ENCODE measurements around the gene LARGE1. TPM values are rescaled to one million over a fixed set of nuclear protein-coding genes. Genes with fewer than 3 reads are reported as not detected.

LARGE1 gene
- total RNA-seq, 1 experiment from 2014 or later: 1.5 TPM

GRCh38 chr22:33758961-33759360, 161.3 kb downstream of the LARGE1 start:
- Histone ChIP-seq H2AFZ (ENCODE audit: low read depth, low read length, poor library complexity, severe bottlenecking) (no peak overlapping the region), H3K4me1 (ENCODE audit: control insufficient read depth in 1 of 2, insufficient read depth in 2 of 2, low read length in 2 of 2) (no peaks in the 10 kb centered on the region), H3K27ac (ENCODE audit: low read depth, low read length) (no peak overlapping the region), H3K27me3 (ENCODE audit: insufficient read depth, low read length) (no peaks in the 10 kb centered on the region), H3K9me3 (ENCODE audit: control insufficient read depth in 1 of 2, insufficient read depth in 1 of 2, low read depth in 1 of 2, low read length in 2 of 2) (peaks cover 12 to 43% of the 10 kb centered on the region in 2 experiments; a peak in 2 of 4 replicates), H3K9me2 (ENCODE audit: insufficient read depth) (no peaks in the 10 kb centered on the region), H4K20me1 (ENCODE audit: insufficient read depth) (no peaks in the 10 kb centered on the region), H3K9ac (ENCODE audit: low read length) (no peak overlapping the region), H3K79me2 (ENCODE audit: insufficient read depth, low read length) (no peaks in the 10 kb centered on the region), H3K36me3 (ENCODE audit: control insufficient read depth in 1 of 2, insufficient read depth in 2 of 2, low read length in 2 of 2) (no peaks in the 10 kb centered on the region), H3K4me3 (replicated peaks in 1 of 2; ENCODE audit: low read depth in 1 of 2, low read length in 2 of 2) (no peak overlapping the region), H3K4me2 (ENCODE audit: low read length) (no peak overlapping the region)
- DNase-seq (ENCODE audit: low read depth, low spot score) (no peak), ATAC-seq (no peak)
- POLR2A ChIA-PET: no interaction called here
- TF ChIP-seq SIN3A (IDR thresholded peaks at IDR 0.05; ENCODE audit: low read depth) (no peak), ZBTB33 (IDR thresholded peaks at IDR 0.05; ENCODE audit: extremely low read depth, insufficient replicate concordance, low read length) (no peak), EZH2 (IDR thresholded peaks at IDR 0.05) (no peak)
- RAD21 ChIA-PET (ENCODE audit: low non-redundant PET in 1 of 2, low total read pairs in 2 of 2, uncharacterized antibody in 2 of 2, unreplicated experiment in 2 of 2): no interaction called here
- BruUV-seq (replicated peaks): no TSS peak
- intact Hi-C loops (cut with micrococcal nuclease): no loop called here
- CTCF ChIA-PET: no interaction called here

- Histone ChIP-seq H4K20me1 (ENCODE audit: insufficient read depth) (no peaks in the 10 kb centered on the region), H3K9ac (ENCODE audit: low read length) (no peak overlapping the region), H3K9me3 (ENCODE audit: control insufficient read depth in 1 of 2, insufficient read depth in 1 of 2, low read depth in 1 of 2, low read length in 2 of 2) (peaks cover 12 to 44% of the 10 kb centered on the region in 2 experiments; a peak in 2 of 4 replicates), H3K4me3 (replicated peaks in 1 of 2; ENCODE audit: low read depth in 1 of 2, low read length in 2 of 2) (no peak overlapping the region), H2AFZ (ENCODE audit: low read depth, low read length, poor library complexity, severe bottlenecking) (no peak overlapping the region), H3K4me1 (ENCODE audit: control insufficient read depth in 1 of 2, insufficient read depth in 2 of 2, low read length in 2 of 2) (no peaks in the 10 kb centered on the region), H3K4me2 (ENCODE audit: low read length) (no peak overlapping the region), H3K9me2 (ENCODE audit: insufficient read depth) (no peaks in the 10 kb centered on the region), H3K36me3 (ENCODE audit: control insufficient read depth in 1 of 2, insufficient read depth in 2 of 2, low read length in 2 of 2) (no peaks in the 10 kb centered on the region), H3K27me3 (ENCODE audit: insufficient read depth, low read length) (no peaks in the 10 kb centered on the region), H3K79me2 (ENCODE audit: insufficient read depth, low read length) (no peaks in the 10 kb centered on the region), H3K27ac (ENCODE audit: low read depth, low read length) (no peak overlapping the region)
- BruUV-seq (replicated peaks): no TSS peak
- ChIA-PET CTCF (no interaction called here), RAD21 (ENCODE audit: low non-redundant PET in 1 of 2, low total read pairs in 2 of 2, uncharacterized antibody in 2 of 2, unreplicated experiment in 2 of 2) (no interaction called here), POLR2A (no interaction called here)
- ATAC-seq (no peak), DNase-seq (ENCODE audit: low read depth, low spot score) (no peak)
- intact Hi-C loops (cut with micrococcal nuclease): no loop called here
- no peak for TF ChIP-seq SP1 (IDR thresholded peaks at IDR 0.05; ENCODE audit: low read depth)
- TF ChIP-seq ELF1 (IDR thresholded peaks at IDR 0.05; ENCODE audit: borderline replicate concordance, low read depth): no peak
- no peak for TF ChIP-seq TCF7L2 (IDR thresholded peaks at IDR 0.05; ENCODE audit: borderline replicate concordance, extremely low read depth, insufficient read depth, insufficient read length)
- no peak for TF ChIP-seq SRF (IDR thresholded peaks at IDR 0.05; ENCODE audit: low read depth)
- TF ChIP-seq RAD21 (IDR thresholded peaks at IDR 0.05; ENCODE audit: low read depth): no peak
- no peak for TF ChIP-seq CBX3 (IDR thresholded peaks at IDR 0.05; ENCODE audit: low read depth)
- TF ChIP-seq POLR2A (IDR thresholded peaks at IDR 0.05; ENCODE audit: borderline replicate concordance, extremely low read depth, insufficient read depth, insufficient read length): no peak
- TF ChIP-seq ZFX (IDR thresholded peaks at IDR 0.05): no peak
- no peak for TF ChIP-seq FOSL1 (IDR thresholded peaks at IDR 0.05; ENCODE audit: low read depth)
- no peak for TF ChIP-seq POLR2AphosphoS5 (IDR thresholded peaks at IDR 0.05; ENCODE audit: low read depth, low read length)
- TF ChIP-seq MAX (IDR thresholded peaks at IDR 0.05): no peak
- TF ChIP-seq SIN3A (IDR thresholded peaks at IDR 0.05; ENCODE audit: low read depth): no peak
- TF ChIP-seq EZH2phosphoT487 (IDR thresholded peaks at IDR 0.05; ENCODE audit: borderline replicate concordance): no peak
- no peak for TF ChIP-seq EZH2 (IDR thresholded peaks at IDR 0.05)
- TF ChIP-seq ZNF274 (IDR thresholded peaks at IDR 0.05; ENCODE audit: low read depth, low read length): no peak
- no peak for TF ChIP-seq CEBPB (IDR thresholded peaks at IDR 0.05; ENCODE audit: low read depth)
- TF ChIP-seq CTCF (IDR thresholded peaks at IDR 0.05 in 2 of 3, conservative IDR thresholded peaks at IDR 0.05 in 1 of 3; ENCODE audit: borderline replicate concordance in 1 of 3, insufficient read depth in 1 of 3, low read depth in 2 of 3, low read length in 2 of 3): no peak
Measured at GRCh38 chr22:33757802-33758483, 162.3 kb downstream of the LARGE1 start.
